Renal cortex interstitium (tissue), 15 donors: ENCODE measurements around the gene SCOC. TPM values are rescaled to one million over a fixed set of nuclear protein-coding genes. Genes with fewer than 3 reads are reported as not detected.

ENCODE experiments used
- DNase-seq, 11 donors: peaks; one replicate each; pipeline ENCODE4 v3.0.0-alpha.2; 2013; ENCODE audit warnings: low read depth in 9 of 11, low spot score in 4 of 11; ENCODE audit errors: extremely low read depth in 1 of 11
- long read RNA-seq, 16 experiments: transcript quantifications; one replicate each; lab custom pipeline, GENCODE V29; 2026
- polyA plus RNA-seq, 3 donors: library from polyadenylated mRNA; unstranded; fragments of 120-200 nt; gene quantifications; one replicate each; pipeline ENCODE4 v1.2.1, GENCODE V29; 2013; ENCODE audit not compliant: insufficient read length in 3 of 3

Gene SCOC
- 100 to 1,000 TPM; 127 to 157 (median 139) TPM for polyA plus RNA-seq
- long read RNA-seq, donor 1, transcript SCOC-203 (4 exons, 1,999 nt) = minor isoform, 19 of 73 reads
- long read RNA-seq, donor 1, transcript SCOC-211 (4 exons, 1,959 nt) = major isoform, 30 of 73 reads
- long read RNA-seq, donor 1, partial matches to known transcripts = 24 of 73 reads
- long read RNA-seq, donor 1, other reads (novel, unspliced or antisense) = 0 of 73 reads
- long read RNA-seq, donor 2, transcript SCOC-203 (4 exons, 1,999 nt) = minor isoform, 14 of 49 reads
- long read RNA-seq, donor 2, transcript SCOC-211 (4 exons, 1,959 nt) = major isoform, 34 of 49 reads
- long read RNA-seq, donor 2, partial matches to known transcripts = 0 of 49 reads
- long read RNA-seq, donor 2, other reads (novel, unspliced or antisense) = 0 of 49 reads
- long read RNA-seq, donor 3, transcript SCOC-203 (4 exons, 1,999 nt) = minor isoform, 30 of 106 reads
- long read RNA-seq, donor 3, transcript SCOC-211 (4 exons, 1,959 nt) = major isoform, 52 of 106 reads
- long read RNA-seq, donor 3, partial matches to known transcripts = 22 of 106 reads
- long read RNA-seq, donor 3, other reads (novel, unspliced or antisense) = 0 of 106 reads
- long read RNA-seq, donor 4, transcript SCOC-211 (4 exons, 1,959 nt) = major isoform, 38 of 57 reads
- long read RNA-seq, donor 4, transcript SCOC-203 (4 exons, 1,999 nt) = minor isoform, 13 of 57 reads
- long read RNA-seq, donor 4, partial matches to known transcripts = 0 of 57 reads
- long read RNA-seq, donor 4, other reads (novel, unspliced or antisense) = 5 of 57 reads
- long read RNA-seq, donor 5 = 0 reads
- long read RNA-seq, donor 6, transcript SCOC-203 (4 exons, 1,999 nt) = minor isoform, 11 of 40 reads
- long read RNA-seq, donor 6, transcript SCOC-211 (4 exons, 1,959 nt) = major isoform, 23 of 40 reads
- long read RNA-seq, donor 6, partial matches to known transcripts = 5 of 40 reads
- long read RNA-seq, donor 6, other reads (novel, unspliced or antisense) = 0 of 40 reads
- long read RNA-seq, donor 7, transcript SCOC-211 (4 exons, 1,959 nt) = major isoform, 37 of 66 reads
- long read RNA-seq, donor 7, transcript SCOC-203 (4 exons, 1,999 nt) = minor isoform, 23 of 66 reads
- long read RNA-seq, donor 7, partial matches to known transcripts = 5 of 66 reads
- long read RNA-seq, donor 7, other reads (novel, unspliced or antisense) = 0 of 66 reads
- long read RNA-seq, donor 8 = 0 reads
- long read RNA-seq, donor 9, transcript SCOC-211 (4 exons, 1,959 nt) = major isoform, 24 of 52 reads
- long read RNA-seq, donor 9, transcript SCOC-203 (4 exons, 1,999 nt) = minor isoform, 22 of 52 reads
- long read RNA-seq, donor 9, partial matches to known transcripts = 5 of 52 reads
- long read RNA-seq, donor 9, other reads (novel, unspliced or antisense) = 0 of 52 reads
- long read RNA-seq, donor 10, transcript SCOC-211 (4 exons, 1,959 nt) = major isoform, 39 of 96 reads
- long read RNA-seq, donor 10, transcript SCOC-203 (4 exons, 1,999 nt) = minor isoform, 27 of 96 reads
- long read RNA-seq, donor 10, partial matches to known transcripts = 27 of 96 reads
- long read RNA-seq, donor 10, other reads (novel, unspliced or antisense) = 0 of 96 reads
- long read RNA-seq, donor 11, transcript SCOC-203 (4 exons, 1,999 nt) = minor isoform, 14 of 54 reads
- long read RNA-seq, donor 11, transcript SCOC-211 (4 exons, 1,959 nt) = major isoform, 30 of 54 reads
- long read RNA-seq, donor 11, partial matches to known transcripts = 8 of 54 reads
- long read RNA-seq, donor 11, other reads (novel, unspliced or antisense) = 0 of 54 reads
- long read RNA-seq, donor 12, transcript SCOC-211 (4 exons, 1,959 nt) = major isoform, 14 of 19 reads
- long read RNA-seq, donor 12, transcript SCOC-203 (4 exons, 1,999 nt) = minor isoform, 5 of 19 reads
- long read RNA-seq, donor 12, partial matches to known transcripts = 0 of 19 reads
- long read RNA-seq, donor 12, other reads (novel, unspliced or antisense) = 0 of 19 reads
- long read RNA-seq, donor 13 = 0 reads
- long read RNA-seq, donor 14, transcript SCOC-203 (4 exons, 1,999 nt) = minor isoform, 8 of 76 reads
- long read RNA-seq, donor 14, transcript SCOC-211 (4 exons, 1,959 nt) = major isoform, 38 of 76 reads
- long read RNA-seq, donor 14, partial matches to known transcripts = 24 of 76 reads
- long read RNA-seq, donor 14, other reads (novel, unspliced or antisense) = 5 of 76 reads
- long read RNA-seq, donor 15, transcript SCOC-203 (4 exons, 1,999 nt) = minor isoform, 11 of 25 reads
- long read RNA-seq, donor 15, transcript SCOC-211 (4 exons, 1,959 nt) = major isoform, 14 of 25 reads
- long read RNA-seq, donor 15, partial matches to known transcripts = 0 of 25 reads
- long read RNA-seq, donor 15, other reads (novel, unspliced or antisense) = 0 of 25 reads
- long read RNA-seq, donor 16, transcript SCOC-203 (4 exons, 1,999 nt) = minor isoform, 38 of 176 reads
- long read RNA-seq, donor 16, transcript SCOC-211 (4 exons, 1,959 nt) = major isoform, 72 of 176 reads
- long read RNA-seq, donor 16, transcript SCOC-207 (3 exons, 1,838 nt) = minor isoform, 7 of 176 reads
- long read RNA-seq, donor 16, partial matches to known transcripts = 44 of 176 reads
- long read RNA-seq, donor 16, other reads (novel, unspliced or antisense) = 15 of 176 reads

DNA sequence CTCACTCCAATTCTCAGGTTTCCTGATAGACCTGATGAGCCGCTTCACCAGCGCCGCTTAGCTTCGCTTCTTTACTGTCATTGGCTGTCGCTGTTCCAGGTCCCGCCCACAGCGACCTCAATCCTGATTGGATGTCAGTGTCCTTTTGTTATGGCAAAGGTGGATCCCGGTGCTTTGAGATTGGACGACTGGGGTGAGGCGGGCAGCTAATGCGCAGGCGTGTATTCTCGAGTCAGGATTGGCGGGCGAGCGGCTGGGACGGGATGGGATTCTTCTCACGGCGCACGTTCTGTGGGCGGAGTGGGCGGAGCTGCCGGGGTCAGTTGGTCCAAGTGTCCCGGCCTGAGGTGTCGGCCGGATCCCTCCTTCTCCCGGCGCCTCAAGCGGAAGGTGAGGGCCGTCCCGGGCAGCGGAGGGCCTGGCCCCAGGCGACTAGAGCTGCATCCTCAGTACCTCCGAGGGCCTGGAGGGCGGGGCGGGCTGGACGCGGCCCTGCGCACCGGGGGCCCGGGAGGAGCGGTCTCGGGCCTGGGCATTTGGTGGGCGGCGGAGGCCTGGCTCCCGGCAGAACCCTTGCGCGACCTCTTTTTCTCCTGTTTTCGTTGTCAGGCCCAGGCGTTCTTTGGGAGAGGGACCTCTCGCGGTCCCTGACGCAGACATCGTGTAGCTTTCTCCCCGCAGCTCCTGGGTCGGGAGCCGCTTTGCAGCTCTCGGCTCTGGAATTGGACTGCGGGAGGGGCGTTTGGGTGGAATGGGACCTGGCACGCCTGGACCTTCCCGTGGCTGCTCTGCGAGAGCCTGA, at the start of gene SCOC:
TSS of gene SCOC (plus strand) at position 319 of the 802 bp plus-strand sequence. CDS start 5,525 bp downstream, outside the sequence.
- DNase-seq = peak; percentile 97 to 100 (median 99)

DNA sequence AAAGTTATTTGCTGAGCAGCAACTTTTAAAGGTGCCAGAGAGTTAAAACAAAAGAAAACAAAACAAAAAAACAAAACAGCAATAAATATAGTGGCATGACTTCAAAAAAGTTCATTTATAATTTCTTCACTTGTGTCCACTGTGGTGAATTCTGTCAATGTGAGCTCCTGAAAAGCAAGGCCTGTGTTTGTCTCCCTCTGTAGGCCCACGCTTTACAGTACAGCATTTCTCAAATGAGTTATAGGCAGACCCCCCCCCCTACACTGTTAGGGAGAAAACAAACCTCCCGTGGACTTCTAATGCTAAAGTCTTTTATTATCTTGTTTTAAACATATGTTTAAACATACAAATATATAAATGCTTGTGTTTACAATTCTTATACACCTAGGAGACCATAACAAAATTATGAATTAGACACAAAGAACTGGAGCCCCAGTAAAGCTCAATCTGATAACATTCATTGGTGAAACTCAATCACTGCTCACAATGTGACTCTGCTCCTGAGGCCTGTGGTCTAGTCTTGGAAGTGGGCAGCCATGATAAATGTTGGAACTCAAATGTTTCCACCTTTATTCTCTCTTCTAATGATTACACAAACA, 47.0 kb upstream of the SCOC start:
- peak in 3 of 11 donors; percentile 36 to 43 (median 41) for DNase-seq

- peak in 1 of 11 donors; percentile 39 for DNase-seq
These were observed 43.0 kb upstream of the SCOC start for GRCh38 chr4:140330311-140330900.

DNA sequence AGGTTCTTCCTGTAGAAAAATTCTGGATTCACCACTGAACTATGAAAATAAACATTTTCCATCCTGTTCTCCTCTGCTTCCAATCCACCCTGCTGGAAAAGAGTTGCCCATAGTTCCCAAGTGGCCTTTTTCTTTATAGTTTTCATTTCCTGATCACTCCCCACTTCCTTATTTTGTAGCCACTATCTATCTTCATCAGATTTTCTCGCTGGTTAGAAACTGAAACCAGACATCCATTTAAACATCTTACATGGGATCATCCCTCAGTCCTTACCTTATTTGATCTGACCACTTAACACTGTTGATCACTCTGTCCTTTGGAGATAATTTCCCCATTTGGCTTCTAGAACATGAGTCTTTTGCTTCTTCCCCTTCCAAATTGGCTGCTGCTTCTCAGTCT, 42.2 kb upstream of the SCOC start:
- DNase-seq = no peak

DNA sequence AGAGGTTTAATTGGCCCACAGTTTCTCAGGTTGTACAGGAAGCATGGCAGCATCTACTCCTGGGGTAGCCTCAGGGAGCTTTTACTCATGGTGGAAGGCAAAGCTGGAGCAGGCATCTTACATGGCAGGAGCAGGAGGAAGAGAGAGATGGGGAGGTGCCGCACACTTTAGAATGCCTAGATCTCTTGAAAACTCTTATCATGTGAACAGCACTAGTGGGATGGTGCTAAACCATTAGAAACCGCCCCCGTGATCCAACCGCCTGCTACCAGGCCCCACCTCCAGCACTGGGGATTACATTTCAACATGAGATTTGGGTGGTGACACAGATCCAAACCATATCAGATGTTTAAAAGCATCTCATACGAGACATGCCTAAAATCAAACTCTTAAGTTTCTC, 41.6 kb upstream of the SCOC start:
- DNase-seq = no peak

DNA sequence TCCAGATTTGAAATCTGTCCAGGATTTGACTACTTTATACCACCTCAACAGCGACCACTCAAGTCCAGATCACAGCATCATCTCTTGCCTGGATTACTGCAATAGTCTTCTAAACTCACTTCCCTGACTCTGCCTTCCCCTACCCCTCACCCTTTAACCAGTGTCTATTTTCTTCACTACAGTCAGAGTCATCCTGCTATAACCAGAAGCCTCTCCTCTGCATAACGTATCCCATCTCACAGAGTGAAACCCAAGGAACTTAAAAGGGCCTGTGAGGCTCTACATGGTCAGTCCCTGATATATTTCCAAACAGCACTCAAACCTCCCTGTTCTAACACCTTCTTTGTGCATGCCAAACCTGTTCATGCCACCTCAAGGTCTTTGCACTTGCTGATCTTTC, 40.7 kb upstream of the SCOC start:
- no peak for DNase-seq

GRCh38 chr4:140333523-140333922, 39.9 kb upstream of the SCOC start:
- no peak for DNase-seq

- DNase-seq = no peak
These were observed 38.4 kb upstream of the SCOC start for GRCh38 chr4:140335076-140335475.

GRCh38 chr4:140336730-140337129, 36.7 kb upstream of the SCOC start:
- DNase-seq = no peak

GRCh38 chr4:140342620-140343019, 30.8 kb upstream of the SCOC start:
- DNase-seq = no peak

DNA sequence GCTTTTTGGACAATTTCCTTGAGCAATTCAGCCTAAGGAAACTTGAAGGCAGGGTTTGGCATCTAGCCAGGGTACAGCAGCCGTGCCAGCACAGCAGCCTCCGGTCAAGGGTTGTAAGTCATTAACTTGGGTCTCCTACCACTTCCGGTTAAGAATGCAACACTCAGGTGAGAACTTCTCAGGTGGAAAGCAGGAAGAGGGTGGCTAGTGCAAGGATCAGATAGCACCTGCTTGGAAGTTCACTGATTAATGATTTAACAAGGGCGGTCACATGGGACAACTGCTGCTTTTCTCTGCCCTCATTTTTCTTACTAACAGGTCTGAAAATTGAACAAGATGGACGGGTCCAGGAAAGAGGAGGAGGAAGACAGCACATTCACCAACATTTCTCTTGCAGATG, 30.1 kb upstream of the SCOC start:
- peak; percentile 66 to 89 (median 75) for DNase-seq

DNA sequence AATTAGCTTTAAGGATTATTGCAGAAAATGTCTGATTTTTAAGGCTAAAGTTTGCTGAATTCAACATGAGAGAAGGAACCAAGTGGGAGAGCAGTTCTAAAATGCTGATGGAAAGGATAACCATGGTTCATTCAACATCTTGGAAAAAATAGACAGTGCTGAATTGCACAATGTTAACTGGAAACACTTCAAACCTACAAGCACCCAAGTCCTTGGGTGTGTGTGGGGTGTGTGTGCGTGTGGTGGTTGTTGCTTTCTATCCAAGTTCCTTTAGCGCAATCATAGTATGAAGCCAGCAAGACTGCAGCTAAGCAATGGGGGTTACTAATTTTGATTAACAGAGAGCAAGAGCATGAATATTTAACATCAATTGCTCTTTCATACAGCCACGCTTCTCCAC, 29.3 kb upstream of the SCOC start:
- DNase-seq = no peak

DNA sequence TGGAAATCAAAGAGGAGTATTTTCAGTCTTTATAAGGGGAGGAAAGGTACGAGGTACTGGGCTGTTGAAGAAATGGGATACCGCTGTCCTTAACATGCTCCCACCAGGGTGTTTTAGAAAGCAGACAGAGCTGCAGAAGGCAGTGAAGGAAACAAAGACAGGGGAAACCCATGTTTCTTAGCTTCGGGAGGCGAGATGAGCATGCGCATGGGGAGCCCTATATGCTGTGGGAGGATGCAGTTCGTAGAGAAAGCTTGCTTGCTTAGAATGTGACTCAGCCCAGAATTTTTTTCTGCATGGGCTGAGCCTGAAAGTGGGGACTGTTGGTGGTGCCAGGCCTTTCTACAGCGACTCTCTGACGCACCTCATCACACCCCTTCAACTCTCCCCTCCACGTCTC, 28.8 kb upstream of the SCOC start:
- DNase-seq = peak in 1 of 11 donors; percentile 20

- no peak for DNase-seq
These were observed 27.3 kb upstream of the SCOC start for GRCh38 chr4:140346136-140346535.

DNA sequence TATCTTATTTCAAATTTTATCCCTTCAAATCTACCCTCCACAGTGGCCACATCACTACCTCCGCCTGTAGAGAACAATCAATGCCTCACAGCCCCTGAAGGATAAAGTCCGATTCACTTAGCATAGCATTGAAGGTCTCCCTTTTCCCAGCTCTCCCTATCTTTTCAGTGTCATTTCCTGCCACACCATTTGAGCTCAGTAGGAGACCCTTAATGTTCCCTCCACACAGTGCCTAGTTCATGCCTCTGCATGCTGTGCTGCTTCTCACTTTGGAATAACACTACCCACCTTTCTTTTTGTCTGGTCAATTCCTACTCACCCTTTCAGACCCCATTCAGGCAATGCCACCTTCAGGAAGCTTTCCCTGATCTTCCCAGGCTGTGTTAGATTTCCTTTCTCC, 23.6 kb upstream of the SCOC start:
- no peak for DNase-seq
